Fibroblast of skin of abdomen (primary cell): ENCODE results near the gene KDM4C.
A peak's percentile ranks its signal among the peaks of the same experiment; 100 is the strongest.

Source experiments
- DNase-seq: peaks from one replicate; pipeline ENCODE4 v3.0.0-alpha.2; 2013

The KDM4C gene

DNA sequence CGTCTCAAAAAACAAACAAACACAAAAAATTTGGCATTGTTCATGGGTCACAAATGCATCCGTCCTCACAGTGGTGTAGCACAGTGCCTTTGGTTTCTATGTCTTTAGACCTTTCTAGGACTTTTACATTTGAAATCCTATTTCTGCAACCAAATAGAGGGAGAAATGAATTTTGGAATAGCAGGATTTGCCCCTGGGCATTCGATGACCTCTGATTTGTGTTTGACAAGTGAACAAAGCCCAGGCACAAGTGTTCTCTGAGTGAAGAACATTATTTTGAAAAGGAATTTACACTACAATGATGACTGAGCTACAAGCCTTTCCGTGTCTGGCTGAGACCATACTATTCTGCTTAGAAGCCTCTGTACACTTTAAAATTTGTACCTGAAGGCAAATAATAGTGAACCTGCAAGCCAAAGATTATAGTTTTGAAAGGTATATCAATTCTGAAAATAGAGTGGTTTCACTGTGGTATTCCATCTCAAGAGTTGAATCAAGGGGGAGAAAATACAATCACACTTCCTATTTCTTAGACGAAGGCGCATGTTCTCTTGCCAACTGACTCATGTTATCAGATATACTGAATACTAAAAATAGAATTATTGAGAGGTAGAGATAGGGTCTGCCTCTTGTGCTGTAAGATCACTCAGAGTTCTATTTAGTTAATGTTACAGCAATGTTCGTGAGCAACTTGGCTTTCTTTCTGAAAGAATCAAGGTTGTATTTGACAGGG, 297.6 kb downstream of the KDM4C start:
- no peak for DNase-seq

DNA sequence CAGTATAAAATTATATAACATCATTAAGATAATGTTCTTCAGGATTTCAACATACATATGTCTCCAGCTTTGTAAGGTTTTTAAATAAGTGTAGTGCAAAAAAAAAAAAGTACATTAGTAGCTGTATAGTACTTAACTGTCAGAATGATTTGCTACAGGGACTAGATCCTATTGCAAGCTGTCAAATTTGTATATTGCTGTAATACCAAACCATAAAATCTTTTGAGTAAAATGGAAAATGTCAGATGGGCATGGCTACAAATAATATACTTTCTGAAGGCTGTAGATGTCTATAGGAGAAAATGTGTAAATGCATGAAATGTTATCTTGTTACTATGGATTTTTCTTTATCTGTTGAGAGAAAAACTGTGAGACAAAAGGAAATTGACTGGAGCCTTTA, 298.5 kb downstream of the KDM4C start:
- no peak for DNase-seq

DNA sequence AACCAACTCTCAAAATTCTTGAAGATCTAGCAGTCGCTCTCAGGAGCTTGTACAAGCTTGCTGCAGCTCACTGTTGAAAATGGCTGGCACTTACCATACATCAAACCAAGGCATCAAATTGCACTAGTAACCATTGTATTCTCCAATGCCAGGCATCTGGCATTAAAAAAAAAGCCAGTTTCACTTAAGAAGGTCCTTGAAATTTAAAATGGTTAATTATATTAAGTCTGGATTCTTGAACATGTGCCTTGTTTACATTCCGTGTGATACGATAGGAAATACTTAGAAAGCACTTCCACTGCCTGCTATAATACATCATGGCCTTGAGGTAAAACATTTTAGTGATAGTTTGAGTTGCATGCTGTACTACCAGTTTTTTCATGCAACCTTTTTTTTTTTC, 300.7 kb downstream of the KDM4C start:
- DNase-seq, result peak; percentile 20

DNA sequence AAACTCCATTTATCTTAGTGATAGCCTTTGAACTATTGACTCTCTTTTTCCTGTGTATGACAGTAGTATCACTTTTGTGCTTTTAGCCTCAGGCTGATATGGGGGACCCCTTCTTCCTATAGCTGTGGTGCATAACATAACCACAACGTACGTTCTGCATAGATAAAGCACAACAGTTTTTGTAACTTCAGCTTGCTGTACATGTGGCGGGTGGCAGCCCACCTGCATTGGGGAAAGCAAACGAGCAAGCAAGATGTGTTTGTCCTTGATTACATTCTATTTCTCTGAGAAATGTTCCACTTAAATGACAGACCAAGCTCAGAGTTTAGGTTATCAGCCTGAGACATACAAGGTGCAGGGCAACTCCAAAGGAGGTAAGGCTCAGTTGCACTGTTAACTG, 309.4 kb downstream of the KDM4C start:
- no peak for DNase-seq

DNA sequence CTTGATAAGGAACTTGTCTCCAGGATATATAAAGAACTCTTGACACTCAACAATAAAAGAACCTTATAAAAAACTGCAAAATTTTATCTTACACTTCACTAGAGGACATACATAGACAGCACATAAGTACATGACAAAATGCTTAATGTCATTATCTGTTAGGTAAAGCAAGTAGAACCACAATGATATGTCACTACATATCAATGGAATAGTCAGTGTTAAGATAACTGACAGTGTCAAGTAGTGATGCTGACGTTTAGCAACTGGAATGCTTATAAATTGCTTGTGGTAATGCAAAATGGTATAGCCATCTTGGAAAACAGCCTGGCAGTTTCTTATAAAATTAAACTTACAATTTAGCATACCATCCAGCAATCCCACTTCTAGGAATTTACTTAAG, 314.1 kb downstream of the KDM4C start:
- DNase-seq, result no peak

DNA sequence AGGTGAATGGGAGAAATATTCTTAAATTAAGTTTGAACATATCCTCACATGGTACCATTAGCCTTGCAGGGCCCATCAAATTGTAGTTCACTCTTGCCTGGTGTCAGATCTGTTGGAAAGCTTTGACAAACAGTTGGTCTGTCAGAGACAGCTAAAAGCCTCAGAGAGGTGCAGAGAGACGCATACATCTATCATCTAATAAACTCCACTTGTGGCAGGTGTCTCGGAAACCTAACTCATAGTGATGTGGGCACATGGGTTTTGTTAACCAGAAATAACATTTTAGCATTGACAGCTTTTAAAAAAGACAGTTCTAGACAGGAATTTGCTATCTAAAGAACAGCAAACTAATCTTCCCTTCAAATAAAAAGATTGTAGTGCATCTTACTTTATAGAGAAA, 315.9 kb downstream of the KDM4C start:
- DNase-seq, result no peak

DNA sequence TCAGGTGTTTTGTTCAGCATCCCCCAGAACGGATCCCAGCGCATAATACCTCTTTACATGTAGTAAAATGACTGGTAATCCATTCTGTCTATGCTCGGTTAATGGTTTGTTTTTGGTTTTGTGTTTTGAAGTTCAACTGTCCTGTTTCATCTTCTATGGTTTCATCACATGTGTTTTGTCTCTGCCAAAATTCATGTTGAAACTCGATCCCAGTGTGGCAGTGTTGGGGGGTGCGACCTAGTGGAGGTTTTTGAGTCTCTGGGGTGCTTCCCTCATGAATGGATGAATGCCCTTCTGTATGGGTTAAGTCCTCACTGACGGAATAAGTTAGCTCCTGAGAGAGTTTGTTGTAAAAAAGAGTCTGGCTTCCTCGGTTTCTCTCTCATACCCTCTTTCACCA, 317.4 kb downstream of the KDM4C start:
- DNase-seq, result no peak

DNA sequence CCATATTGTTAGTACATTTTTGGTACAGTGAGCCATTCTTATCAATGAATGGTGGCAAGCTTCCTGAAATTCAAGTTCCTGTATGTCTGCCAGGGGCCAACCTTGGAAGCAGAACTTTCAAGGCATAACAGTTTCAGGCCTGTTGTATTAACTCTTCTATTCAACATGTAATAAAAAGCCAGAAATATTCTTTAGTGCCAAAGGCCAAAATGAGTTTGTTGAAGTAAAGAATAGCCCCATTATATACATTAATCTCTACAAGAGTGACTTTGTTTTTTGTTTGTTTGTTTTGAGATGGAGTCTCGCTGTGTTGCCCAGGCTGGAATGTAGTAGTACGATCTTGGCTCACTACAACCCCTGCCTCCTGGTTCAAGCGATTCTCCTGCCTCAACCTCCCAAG, 321.3 kb downstream of the KDM4C start:
- no peak for DNase-seq

DNA sequence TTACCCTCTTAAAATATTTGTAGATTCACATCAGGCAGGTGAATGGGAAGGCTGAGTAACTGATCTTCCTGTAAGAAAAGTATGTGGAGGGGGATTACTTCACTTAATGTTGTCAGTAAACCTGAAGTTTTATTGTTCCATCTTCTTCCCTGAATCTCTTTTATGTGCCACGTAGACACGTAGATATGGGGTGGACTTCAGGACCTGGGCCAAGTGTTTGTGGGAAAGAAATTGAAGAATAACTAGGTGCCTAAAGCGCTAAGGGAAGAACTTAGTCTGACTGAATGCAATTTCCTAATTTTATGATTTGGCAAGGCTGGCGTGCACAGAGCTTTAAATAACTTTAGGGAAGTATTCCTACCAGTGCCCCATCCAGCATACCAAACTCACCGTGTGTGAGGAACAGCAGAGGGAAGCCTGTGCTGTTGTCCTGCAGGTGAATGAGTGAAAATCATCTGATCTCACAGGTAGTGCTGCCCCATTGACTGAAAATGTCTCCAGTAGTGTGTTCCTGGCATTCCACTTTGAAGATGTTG, 323.4 kb downstream of the KDM4C start:
- no peak for DNase-seq

DNA sequence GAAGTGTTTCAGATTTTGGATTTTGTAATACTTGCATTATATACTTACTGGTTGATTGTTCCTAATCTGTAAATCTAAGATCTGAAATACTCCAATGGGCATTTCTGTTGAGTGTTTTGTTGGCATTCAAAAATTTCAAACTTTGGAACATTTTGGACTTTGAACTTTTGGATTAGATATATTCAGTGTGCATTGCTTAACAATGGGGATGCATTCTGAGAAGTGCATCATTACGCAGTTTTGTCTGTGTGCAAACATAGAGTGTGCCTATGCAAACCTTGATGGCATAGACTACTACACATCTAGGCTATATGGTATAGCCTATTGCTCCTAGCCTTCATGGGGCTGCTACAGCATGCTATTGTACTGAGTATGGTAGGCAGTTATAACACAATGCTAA, 325.4 kb downstream of the KDM4C start:
- no peak for DNase-seq

DNA sequence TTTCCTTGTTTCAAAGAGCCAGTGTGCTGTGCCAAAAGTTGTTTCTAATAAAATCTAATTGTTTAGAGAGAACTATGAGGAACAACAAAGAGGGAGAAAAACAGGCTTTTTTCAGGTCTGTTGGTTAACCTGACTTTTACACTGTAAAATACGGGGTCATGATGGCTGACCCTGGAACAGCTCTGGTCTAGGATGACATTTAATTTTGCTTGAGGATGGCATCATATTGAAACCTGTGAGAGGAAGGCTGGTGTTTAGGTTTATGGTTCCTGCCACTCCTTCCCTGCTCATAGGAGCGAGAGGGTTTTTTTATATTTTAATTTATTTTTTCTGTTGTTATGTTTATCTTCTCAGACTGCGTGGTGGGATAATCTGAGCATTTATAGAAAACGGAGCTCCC, 327.6 kb downstream of the KDM4C start:
- DNase-seq, result no peak

DNA sequence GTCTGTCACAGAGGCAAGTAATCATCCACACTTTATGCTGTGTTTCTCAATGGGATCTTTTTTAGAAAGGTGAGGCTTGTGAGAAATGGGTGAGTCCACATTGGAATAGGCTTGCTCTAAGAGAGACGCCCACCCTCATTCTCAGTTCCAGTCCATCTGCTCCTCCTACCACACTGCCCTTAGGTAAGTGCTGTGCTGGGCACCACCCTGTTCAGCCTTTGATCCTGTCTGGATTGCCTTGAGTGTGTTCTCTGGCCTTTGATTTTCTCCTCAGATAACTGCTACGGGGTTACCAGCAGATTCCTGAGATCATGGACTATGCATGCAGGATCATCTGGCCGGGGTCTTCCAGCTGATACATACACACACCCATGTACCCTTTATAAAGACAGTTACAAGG, 328.6 kb downstream of the KDM4C start:
- no peak for DNase-seq

DNA sequence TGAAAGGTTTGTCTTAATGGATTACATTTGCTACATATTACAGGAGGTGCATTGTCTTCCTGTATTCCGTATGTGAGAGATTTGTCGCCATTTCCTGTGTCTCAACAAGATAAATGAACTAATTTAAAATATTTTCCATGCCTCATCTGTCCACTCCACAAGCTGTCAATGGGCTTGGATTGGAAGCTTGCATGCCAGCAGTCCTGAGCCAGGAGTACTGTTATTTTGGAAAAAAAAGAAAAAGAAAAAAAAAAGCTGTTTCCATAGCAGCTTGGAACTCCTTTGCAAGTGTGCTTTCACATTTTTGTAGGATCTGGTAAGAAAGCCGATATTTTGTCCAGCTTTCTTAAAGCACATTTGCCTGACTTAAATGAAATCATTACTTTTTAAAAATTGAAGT, 330.8 kb downstream of the KDM4C start:
- no peak for DNase-seq

DNA sequence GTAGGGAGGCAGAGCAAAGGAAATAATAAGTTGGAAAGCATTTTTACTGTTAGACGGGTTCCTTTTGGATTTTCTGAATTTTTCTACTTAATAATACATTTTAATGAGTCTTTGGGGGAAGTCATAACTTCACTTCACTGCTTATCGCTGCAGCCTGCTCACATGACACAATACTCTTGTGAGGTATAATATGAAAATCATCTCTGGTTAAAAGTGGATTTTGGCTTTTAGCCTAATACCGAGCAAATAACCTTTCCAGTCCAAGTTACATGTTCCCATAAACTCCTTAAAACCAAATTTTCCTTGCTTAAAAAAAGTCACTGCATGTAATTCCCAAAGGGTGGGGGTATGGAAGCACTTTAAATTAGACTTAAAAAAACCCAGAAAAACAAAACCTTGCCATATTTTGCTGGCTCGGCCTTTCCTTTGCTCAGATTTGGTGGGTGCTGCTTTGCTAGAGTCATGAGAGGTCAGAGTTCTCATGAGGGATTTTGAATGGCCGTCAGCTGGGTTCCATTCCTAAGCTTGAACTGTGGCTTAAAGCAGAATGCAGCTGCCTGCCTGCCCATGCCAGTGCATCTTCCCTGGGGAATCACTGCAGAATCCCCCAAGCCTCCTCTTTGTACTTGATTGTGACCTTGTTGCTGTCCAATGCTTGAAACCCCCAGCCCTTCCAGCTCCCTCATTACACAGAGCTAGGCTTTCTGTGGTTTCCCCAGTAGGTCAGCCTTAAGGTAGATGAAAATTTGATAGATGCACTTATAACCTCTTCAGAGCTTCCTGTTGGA, 331.8 kb downstream of the KDM4C start:
- no peak for DNase-seq

DNA sequence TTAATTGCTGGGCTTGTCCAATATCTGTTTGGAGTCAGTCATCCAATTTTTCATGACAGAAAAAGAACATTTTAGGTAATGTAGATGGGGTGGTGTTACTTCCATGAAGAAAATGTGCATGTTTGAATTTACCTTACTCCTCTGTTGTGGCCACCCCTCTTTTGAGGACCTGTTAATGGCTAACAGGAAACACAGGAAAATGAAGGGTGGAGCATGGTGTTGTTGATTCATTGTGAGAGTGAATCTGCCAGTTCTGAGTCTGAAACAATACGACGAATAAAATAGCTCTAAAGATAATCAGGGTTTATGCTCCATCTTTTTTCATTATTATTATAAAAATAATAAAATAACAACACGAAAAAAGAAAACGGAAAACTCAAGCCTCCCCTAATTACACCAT, 335.3 kb downstream of the KDM4C start:
- no peak for DNase-seq

DNA sequence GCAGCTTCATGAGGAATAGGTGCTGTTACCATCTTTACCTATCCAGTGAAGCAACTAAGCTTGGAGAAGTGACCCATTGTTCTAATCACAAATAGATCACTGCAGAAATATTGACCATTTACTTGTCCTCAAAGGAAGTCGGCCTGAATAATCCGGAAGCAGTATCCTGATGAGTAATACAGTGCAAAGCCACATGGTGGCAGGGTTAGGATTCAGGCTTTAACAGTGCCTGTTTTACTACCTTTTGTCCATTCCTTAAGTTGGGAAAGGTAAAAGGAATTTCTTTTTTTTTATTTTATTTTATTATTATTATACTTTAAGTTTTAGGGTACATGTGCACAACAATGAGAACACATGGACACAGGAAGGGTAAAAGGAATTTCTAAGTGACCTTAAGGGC, 336.3 kb downstream of the KDM4C start:
- no peak for DNase-seq

DNA sequence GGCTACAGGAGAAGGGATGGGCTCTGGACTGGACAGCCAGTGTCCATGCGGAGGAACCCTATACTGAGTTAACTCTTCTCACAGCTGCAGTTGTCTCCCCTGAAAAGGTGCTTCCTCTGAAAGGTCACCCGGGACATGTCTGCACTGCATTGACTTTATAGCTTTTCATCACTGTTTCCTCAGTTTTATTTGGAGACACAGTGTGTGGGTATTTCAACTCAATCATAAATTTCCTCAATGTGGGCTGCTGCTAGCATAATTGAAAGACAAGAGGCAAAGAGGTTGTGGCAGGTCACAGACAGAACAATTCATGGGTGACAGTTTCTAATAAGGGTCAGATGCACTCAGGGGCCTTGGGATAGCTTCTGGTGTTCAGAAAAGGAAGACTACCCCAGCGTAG, 336.8 kb downstream of the KDM4C start:
- DNase-seq, result no peak

DNA sequence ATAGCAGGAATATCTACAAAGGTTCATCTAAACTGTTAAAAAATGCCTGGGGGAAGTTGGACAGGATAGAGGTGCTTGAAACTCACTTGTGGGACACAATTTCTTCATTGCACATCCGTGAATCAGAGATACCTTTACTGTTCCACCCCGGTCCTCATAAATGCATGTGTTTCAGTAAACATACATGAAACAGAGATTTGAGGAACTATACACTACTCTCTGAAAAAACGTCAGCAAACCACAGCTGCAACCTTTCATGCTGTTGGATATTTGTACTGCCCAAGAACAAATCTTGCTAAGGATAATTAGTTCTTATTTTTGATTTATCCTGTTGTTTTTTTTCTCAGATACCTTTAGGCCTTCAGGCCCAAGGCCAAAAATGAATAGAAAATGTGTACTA, 337.3 kb downstream of the KDM4C start:
- DNase-seq, result no peak

DNA sequence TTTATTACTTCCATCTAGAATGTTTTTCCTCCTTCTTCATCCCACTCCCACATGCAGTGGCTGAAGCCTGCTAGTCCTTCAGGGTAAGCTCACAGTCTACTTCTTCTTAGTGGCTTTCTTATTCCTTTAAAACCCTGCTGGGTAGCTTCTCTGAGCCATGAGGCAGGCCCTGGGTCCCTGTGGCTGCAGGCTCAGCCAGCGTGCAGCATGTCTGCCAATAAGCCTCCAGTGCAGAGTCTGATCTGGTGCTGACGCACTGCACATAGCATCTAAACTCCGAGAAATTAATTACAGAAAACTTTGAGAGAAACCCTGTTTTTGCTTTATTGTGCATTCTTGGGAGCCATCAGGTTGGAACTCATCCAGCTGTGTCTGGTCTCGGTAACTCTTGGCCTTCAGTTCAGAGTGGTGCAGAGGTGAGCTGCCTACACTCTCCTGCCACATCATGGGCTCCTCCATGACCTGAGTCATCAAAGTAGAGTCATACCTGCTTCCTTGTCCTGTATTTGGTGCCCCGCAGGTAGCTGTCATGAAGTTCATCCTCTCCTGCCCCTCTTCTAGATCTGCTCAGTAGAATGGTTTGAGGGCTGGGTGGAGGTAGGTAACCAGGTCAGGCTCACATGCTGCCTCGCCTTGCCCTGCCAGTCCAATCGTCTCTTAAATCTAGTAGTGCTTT, 339.4 kb downstream of the KDM4C start:
- DNase-seq, result no peak

DNA sequence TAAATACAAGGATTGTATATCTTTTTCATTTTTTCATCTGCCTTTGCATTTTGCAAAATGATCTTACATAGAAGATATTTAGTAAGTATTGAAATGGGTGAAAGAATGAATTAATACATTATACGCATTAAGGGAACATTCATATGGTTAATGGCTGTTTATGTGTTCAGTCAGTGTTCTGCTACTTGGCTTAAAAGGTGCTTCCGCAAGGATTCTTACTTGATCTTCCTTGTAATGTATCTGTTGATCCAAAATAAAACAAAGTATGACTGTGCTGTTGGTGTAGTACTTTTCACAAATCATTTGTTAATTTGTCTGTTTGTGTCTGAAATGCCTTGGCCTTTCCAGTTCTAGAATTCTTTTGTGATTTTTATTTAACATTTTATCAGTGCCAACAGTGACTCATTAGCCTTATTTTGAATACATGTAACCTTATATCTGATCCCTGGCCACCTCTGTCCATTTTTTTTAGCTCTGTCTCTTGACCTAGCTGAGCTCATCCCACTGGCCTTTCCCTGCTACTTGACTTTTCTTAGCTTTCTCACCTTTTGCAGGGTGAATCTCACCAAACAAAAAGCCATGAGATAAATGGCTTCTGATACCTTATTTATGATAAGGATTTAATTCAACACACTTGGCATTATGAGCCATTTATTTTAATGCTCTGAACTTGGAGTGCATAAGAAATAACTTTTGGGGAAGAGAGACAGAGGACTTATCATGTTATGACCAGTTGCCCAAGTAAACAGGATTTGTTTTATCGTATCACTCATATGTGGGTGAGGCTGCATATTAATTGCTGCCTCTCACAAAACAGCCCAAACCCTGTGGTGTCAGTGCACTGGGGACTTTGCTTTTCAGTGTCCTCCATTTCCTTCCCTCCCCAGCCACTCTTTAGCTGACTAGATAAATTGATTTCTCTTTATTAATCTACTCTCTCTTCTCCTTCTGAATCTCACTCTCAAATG, 340.3 kb downstream of the KDM4C start:
- DNase-seq, result no peak

DNA sequence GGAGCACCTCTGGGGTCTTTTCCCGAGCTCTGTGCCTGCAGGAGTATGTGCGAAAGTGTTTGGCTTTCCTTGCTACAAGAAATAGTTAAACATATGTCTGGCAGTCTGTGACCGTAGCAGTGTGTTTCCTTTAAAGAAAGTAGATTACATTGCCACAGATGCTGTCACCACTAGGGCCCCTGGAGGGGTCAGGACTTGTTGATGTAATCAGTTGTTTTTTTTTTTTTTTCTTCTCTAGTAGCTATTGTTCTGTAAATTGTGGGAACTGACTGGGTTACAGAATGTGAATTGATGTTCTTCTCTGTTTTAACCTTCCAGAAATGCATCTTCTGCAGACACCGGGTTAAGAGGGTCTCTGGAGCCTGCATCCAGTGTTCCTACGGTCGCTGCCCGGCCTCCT, 345.6 kb downstream of the KDM4C start:
- no peak for DNase-seq

DNA sequence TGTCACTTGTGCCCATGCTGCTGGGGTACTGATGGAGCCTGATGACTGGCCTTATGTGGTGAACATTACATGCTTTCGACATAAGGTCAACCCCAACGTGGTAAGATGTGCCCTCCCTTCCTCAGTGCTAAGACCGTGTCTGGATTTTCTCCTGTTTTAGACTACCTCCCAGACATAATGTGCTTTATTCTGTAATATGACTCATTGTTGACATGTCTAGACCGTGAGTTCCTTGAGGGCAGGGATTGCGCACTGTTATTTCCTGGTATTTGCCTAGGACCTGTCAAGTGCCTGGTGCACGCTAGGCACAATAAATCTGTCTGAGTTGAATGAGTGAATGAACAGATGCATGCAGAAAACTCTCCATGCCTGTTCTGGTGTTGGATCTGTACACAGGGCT, 346.0 kb downstream of the KDM4C start:
- DNase-seq, result peak; percentile 26
